GM12891 (cell line): ENCODE measurements around the gene SLC34A1.

ENCODE experiments used
- PAX5 ChIP-seq: IDR thresholded peaks from 2 replicates; pipeline ENCODE4 v1.6.1; 2011; ENCODE audit warnings: low read length, moderate library complexity, mild to moderate bottlenecking; ENCODE audit not compliant: insufficient read depth, severe bottlenecking
- POLR2A ChIP-seq: IDR thresholded peaks from 2 replicates; pipeline ENCODE4 v1.6.1; 2011; ENCODE audit warnings: low read depth, low read length, control low read depth
- POLR2AphosphoS5 ChIP-seq: IDR thresholded peaks from 2 replicates; pipeline ENCODE4 v1.6.1; 2011; ENCODE audit warnings: low read depth, low read length, control low read depth
- TAF1 ChIP-seq: IDR thresholded peaks from 2 replicates; pipeline ENCODE4 v1.6.1; 2011; ENCODE audit warnings: low read depth, low read length, control low read depth

- no peak for TF ChIP-seq POLR2A
- TF ChIP-seq PAX5, result no peak
- no peak for TF ChIP-seq TAF1
- TF ChIP-seq POLR2AphosphoS5, result no peak
These were observed 1.7 kb upstream of the SLC34A1 start for GRCh38 chr5:177382423-177383029.
